Stimulated activated effector memory CD8-positive, alpha-beta T cell treated with anti-CD3 and anti-CD28 coated beads, Interleukin-12 subunit alpha, Interleukin-12 subunit beta, amount 100 ng/mL, for 72 hours (primary cell): ENCODE results near the gene ARSG.

Source experiments
- ATAC-seq: fragments of 150-1000 bp; cut with Tn5 transposase; 2 replicates; pipeline ENCODE4 v1.10.0; 2021
- DNase-seq, 2 donors: peaks; one replicate each; pipeline ENCODE4 v3.0.0; 2021 to 2022; ENCODE audit warnings: low spot score in 2 of 2
- H3K27ac Mint-ChIP-seq: one replicate; pipeline ENCODE4 v1.8.0; 2022; ENCODE audit warnings: mild to moderate bottlenecking, mixed read lengths
- H3K36me3 Mint-ChIP-seq: one replicate; pipeline ENCODE4 v1.8.0; 2022; ENCODE audit warnings: mild to moderate bottlenecking, mixed read lengths
- H3K4me1 Mint-ChIP-seq: one replicate; pipeline ENCODE4 v1.8.0; 2022; ENCODE audit warnings: mixed read lengths
- H3K4me3 Mint-ChIP-seq: one replicate; pipeline ENCODE4 v1.8.0; 2022; ENCODE audit warnings: mild to moderate bottlenecking, mixed read lengths
- H3K9me3 Mint-ChIP-seq: one replicate; pipeline ENCODE4 v1.8.0; 2022; ENCODE audit warnings: mixed read lengths

Gene ARSG

DNA sequence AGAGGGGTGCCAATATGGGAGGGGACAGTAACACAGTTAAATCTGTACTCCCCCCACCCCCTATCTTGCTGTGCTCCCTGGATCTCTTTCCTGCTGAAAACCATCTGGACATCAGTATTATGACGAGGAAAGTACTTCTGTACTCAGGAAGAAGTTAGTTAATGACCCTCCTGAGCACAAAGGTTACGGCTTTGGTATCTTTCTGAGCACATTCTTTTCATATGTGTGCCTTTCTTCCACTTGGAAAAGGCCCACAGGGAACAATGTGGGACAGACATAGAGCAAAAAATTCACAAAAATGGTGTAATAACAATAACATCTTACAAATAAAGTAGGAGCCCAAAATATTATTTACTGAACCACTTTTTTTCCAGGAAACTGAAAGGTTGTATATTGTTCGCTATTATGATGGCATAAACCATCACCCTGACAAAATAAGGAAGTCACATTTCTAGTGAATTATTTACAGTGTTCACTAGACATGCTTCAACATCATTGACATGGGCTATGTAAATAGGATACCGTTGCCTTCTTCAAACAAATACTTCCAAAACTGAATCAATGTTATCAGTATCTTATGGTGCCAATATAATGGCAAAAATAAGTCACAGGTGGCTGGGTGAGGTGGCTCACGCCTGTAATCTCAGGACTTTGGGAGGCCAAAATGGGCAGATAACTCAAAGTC lies 160.5 kb downstream of the ARSG start:
- Mint-ChIP-seq H3K36me3 (peaks cover 63% of the 10 kb centered on the region), H3K9me3 (no peaks in the 10 kb centered on the region), H3K4me1 (peaks cover 11% of the 10 kb centered on the region), H3K27ac (no peak overlapping the region), H3K4me3 (no peak overlapping the region)
- DNase-seq = no peak
- ATAC-seq = no peak

DNA sequence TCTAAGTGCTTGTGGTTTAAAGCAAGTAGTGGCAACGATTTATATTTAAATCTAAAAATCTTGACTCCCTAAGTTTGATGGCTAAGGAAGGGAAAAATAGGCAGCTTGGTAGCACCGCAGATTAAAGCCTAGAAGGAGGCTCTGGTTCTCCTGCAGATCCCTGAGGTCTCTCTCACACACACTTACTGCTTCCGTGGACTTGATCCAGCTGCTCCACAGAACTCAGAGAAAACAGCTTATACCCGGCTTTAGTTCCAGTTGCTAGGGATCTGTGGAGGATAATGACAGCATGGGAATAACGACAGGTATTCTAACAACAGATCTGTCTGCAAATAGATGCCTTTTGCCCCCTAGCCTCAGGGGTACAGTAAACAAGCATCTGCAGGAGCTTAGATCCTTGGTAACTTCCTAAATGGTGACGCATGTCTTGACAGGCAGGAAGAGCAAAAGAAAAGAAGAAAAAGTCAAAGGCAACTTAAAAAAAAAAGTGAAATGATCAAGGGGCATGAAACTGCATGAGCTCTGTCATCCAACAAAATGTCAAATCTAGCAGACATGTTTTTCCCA lies 161.5 kb downstream of the ARSG start:
- Mint-ChIP-seq H3K36me3 (peaks cover 54% of the 10 kb centered on the region), H3K4me3 (no peak overlapping the region), H3K27ac (no peak overlapping the region), H3K9me3 (no peaks in the 10 kb centered on the region), H3K4me1 (peaks cover 16% of the 10 kb centered on the region)
- ATAC-seq (no peak), DNase-seq (no peak)

DNA sequence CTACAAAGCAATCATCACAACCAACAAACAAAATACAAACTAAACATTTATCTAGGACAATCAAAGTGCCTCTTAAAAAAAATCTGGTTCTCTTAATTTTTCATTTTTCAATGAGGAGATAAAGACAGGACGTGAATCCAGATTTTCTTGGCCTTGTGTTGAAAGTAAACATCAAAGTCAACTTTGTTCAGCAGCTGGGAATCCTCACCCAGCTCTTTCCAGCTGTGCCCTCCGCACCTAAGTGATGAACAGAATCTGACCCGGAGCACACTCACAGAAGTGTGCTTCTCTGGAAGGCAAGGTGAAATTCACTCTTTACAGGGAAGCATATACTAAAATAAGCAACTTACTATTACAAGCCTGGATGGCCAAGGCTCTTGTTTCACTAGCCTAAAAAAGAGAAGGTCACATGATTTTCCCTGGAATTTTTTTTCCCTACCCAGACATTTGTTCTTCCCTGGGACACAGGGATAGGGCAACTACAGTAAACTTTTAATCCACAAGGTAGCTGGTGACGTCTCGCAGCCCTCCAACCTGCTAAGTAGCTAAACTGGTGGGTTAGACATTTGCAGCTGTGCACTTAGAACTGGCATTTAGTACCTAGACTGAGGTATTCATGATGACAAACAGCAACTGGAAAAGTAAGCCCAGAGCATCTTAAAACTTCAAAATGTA lies 162.8 kb downstream of the ARSG start:
- DNase-seq (no peak), ATAC-seq (no peak)
- peaks cover 27% of the 10 kb centered on the region for H3K4me1 Mint-ChIP-seq
- H3K4me3 Mint-ChIP-seq = no peak overlapping the region
- no peak overlapping the region for H3K27ac Mint-ChIP-seq
- peaks cover 41% of the 10 kb centered on the region for H3K36me3 Mint-ChIP-seq
- H3K9me3 Mint-ChIP-seq = no peaks in the 10 kb centered on the region

DNA sequence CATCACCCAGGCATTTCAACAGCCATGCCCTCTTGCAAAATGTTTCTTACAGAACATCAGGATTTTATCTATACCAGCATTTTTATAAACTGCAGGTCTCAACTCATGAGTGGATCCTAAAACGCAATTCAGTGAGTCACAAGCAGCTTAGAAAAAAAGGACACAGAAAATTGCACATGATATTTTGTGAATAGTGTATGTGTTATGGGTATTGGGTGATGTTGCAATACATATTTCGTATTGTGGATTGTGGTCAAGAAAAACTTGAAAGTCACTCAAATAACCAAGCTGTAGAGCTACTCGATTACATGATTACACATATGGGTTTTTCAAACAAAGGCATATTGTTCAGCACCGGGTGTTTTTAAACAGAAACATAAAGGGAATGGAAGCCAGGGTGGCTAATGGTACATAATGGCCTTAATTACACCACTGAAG lies 164.6 kb downstream of the ARSG start:
- ATAC-seq (no peak), DNase-seq (no peak)
- peak overlapping the region; percentile 67 for H3K27ac Mint-ChIP-seq
- no peaks in the 10 kb centered on the region for H3K9me3 Mint-ChIP-seq
- peaks cover 24% of the 10 kb centered on the region for H3K36me3 Mint-ChIP-seq
- H3K4me3 Mint-ChIP-seq = peak overlapping the region; percentile 90
- peaks cover 44% of the 10 kb centered on the region for H3K4me1 Mint-ChIP-seq

DNA sequence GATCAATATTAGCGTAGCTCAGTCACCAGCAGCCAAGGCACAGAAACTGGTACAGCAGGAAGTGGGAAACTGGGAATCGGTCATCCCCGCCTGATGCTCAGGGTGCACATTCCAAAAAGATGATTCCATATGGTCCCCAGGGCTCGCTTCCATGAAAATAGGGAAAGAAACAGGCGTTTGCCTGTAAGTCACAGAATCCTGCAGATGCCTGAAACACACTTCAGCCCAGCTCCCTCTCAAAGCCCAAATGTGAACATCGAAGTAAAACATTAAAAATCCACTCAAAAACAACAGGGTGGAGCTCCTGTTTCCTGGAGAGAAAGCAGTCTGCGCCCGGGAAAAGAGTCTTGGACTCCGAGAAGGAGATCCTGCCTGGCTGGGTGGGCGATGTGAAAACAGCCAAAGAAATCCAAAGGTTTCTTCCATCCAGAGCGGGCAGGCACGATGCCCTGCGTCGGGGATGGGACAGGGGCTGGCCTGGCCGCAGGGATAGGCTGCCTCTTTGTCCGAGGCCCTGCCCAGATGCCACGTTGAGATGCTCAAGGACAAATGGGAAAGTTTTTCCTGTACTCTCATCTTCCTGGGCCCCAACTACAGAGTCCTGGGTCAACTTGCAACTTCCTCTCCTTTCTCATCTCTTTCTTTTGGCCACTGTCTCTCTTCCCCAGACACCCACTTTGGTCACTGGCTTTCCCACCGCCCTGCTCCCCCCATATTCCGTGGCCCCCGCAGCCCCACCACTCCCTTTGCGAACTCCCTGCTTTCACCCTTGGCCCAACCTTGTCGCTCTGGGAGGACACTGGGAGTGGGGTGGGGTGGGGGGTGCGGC lies 165.3 kb downstream of the ARSG start:
- H3K36me3 Mint-ChIP-seq = peaks cover 20% of the 10 kb centered on the region
- DNase-seq (no peak), ATAC-seq (no peak)
- H3K9me3 Mint-ChIP-seq = no peaks in the 10 kb centered on the region
- peak overlapping the region; percentile 67 for H3K27ac Mint-ChIP-seq
- peak overlapping the region; percentile 90 for H3K4me3 Mint-ChIP-seq
- H3K4me1 Mint-ChIP-seq = peaks cover 50% of the 10 kb centered on the region

DNA sequence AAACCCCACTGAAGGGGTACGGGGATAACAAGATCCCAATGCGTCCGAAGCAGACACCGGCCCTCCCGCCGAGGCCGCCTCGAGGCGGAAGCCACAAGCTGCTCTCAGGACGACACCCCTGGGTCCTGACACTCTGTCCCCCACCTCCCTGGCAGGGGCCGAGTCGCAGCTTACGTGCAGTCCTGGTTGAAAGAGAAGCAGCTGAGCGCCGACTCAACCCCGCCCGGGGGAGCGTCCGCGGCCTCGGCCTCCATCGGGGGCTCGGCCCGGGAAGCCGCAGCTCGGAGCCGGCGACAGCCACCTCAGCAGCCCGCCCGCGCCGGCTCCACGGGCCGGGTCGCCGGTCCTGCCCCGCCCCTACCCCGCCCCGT lies 165.9 kb downstream of the ARSG start, which contains the start of gene WIPI1:
Gene WIPI1 (minus strand): TSS at position 329 of the 371 bp plus-strand sequence. CDS start 75 bp downstream, at position 254.
- Mint-ChIP-seq H3K27ac (peak within 1 kb of the TSS; percentile 67), H3K4me1 (peaks cover 56% of the 10 kb centered on the region), H3K9me3 (no peaks in the 10 kb centered on the region), H3K4me3 (peak within 1 kb of the TSS; percentile 90), H3K36me3 (peaks cover 14% of the 10 kb centered on the region)
- ATAC-seq (no peak), DNase-seq (peak; percentile 52 to 89)

DNA sequence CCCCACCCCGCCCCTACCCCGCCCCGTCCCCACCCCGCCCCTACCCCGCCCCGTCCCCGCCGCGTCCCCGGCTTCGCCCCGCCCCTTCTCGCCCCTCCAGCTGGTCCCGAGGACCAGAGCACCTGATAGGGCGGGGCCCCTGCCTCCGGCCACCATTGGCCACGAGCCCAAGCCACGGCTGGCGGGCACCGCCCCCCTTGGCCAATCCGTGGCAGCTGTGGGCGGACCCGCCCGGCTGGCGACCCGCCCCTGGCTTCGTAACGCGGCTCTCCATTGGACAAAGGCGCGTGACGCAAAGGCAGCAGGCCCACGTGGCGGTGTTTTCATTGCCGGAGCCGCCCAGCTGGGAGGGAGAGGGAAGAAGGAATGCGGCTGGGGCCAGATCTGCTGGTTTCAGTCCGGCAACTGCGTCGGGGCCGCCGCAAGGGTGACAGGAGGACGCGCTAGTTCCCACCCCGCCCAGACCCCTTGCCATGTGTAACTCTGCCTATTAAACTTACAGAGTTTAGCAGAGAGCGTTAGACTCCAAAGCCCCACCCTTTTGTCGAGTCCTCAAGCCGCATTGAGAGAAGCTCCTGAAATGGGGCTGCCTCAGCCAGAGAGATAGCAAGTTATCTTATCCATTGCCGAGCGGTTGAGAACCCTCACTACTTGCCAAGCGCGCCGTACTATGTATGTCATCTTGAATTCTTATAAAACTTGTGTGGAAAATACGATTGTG lies 166.4 kb downstream of the ARSG start:
- DNase-seq (peak; percentile 98 to 99), ATAC-seq (peak; percentile 88)
- Mint-ChIP-seq H3K4me3 (peak overlapping the region; percentile 90), H3K36me3 (peaks cover 9% of the 10 kb centered on the region), H3K9me3 (no peaks in the 10 kb centered on the region), H3K27ac (peak overlapping the region; percentile 67), H3K4me1 (peaks cover 61% of the 10 kb centered on the region)

DNA sequence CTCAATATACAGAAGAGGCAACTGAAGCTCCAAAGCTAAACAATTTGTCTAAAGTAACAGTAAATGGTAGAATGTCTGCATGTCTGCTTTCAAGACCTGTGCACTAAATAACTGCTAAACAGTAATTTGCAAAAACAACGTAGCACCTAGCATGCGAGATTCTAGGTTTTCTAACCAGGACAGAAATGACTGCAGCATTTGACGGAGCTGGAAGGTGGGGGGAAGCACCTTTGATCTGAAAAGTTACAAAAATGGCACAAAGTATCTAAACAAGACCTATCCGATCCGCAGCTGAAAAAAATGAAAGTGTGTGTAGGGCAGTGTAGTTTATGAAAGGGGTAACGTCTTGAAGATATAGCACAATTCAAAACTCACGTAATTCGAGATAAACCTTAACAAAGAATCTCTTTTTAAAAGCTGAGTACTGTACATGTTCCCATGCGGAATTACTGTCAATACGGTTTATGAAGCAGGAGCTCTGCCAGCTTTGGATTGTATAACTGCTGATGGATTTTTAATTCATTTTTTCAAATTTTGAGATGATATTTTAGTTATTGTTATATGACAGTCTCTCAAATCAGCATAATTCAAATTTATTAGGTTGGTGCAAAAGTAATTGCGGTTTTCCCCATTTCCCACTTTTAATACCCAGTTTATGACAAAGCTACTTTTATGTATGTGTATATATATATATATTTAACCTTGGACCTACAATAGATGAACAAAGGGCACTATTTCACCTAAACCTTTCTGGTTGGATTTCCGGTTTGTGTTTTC lies 167.2 kb downstream of the ARSG start:
- peaks cover 6% of the 10 kb centered on the region for H3K36me3 Mint-ChIP-seq
- H3K27ac Mint-ChIP-seq = peak overlapping the region; percentile 67
- H3K4me1 Mint-ChIP-seq = peaks cover 65% of the 10 kb centered on the region

DNA sequence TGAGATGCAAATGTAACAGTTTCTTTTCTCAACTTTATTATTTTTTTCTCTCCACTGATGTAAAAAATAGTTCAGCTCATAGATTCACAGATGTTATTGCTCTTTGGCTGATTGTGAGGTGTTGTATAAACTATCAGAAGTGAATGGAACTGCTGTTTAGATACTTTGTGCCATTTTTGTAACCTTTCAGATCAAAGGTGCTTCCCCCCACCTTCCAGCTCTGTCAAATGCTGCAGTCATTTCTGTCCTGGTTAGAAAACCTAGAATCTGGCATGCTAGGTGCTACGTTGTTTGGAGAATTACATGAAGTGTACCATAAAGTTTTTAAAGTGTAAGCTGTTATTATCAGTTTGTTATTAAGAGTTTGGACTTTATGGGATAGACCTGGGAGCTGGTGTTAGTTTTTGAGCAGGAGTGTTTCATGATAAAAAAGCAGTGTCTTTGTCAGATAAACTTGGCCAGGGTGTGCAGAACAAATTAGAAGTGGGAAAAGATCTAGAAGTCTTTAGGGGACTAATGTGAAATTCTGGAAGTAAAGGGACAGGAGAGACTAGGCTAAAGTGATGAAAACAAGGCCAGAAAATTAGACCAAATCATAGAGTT lies 167.8 kb downstream of the ARSG start:
- peak overlapping the region; percentile 90 for H3K4me3 Mint-ChIP-seq
- H3K4me1 Mint-ChIP-seq = peaks cover 65% of the 10 kb centered on the region
- H3K9me3 Mint-ChIP-seq = no peaks in the 10 kb centered on the region
- H3K36me3 Mint-ChIP-seq = peaks cover 6% of the 10 kb centered on the region
- ATAC-seq = no peak
- no peak for DNase-seq
- H3K27ac Mint-ChIP-seq = peak overlapping the region; percentile 67

More for the DNA sequence above, 167.2 kb downstream of the ARSG start:
- DNase-seq = peak in 1 of 2 donors; percentile 61
- no peaks in the 10 kb centered on the region for H3K9me3 Mint-ChIP-seq
- H3K4me3 Mint-ChIP-seq = peak overlapping the region; percentile 90
- peak; percentile 7 for ATAC-seq

DNA sequence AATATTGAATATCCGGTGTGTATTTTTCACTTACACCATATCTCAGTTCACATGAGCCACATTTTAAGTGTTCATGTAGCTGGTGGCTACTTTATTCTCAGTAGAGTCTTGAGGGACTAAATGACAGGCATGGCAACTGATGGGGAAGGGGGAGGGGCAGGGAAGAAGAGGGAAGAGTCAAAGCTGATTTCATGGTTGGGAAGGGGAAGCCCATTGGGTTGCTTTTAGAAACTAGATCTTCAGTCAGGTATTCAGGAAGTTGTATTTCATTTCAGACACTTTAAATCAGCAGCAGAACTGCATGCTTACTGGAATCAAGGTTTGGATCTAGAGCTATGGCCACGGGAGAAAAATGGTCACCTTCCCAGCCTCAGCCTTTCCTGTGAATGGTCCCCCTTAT lies 168.9 kb downstream of the ARSG start:
- DNase-seq = peak in 1 of 2 donors; percentile 65
- H3K4me1 Mint-ChIP-seq = peaks cover 65% of the 10 kb centered on the region
- peaks cover 3% of the 10 kb centered on the region for H3K36me3 Mint-ChIP-seq
- no peaks in the 10 kb centered on the region for H3K9me3 Mint-ChIP-seq
- peak overlapping the region; percentile 98 for H3K27ac Mint-ChIP-seq
- no peak for ATAC-seq
- peak overlapping the region; percentile 90 for H3K4me3 Mint-ChIP-seq

DNA sequence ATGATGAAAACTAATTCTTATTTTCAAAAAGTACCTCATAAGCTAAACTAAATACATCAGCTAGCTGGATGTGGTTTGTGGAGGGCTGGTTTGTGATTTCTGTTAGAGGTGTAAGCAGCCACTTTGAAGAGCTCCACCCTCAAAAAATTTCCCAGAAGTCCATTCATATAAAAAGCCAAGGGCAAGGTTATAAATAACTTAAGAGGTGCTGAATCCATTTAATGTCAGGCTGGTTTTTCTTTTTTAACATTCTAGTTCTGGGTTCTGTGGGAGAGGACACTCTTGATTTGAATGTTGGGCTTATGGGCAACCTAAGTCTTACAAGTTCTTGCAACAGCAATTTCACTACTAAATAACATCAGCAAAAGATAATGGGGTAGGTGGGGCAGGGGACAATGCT lies 169.4 kb downstream of the ARSG start:
- no peaks in the 10 kb centered on the region for H3K36me3 Mint-ChIP-seq
- H3K27ac Mint-ChIP-seq = peak overlapping the region; percentile 98
- peak overlapping the region; percentile 90 for H3K4me3 Mint-ChIP-seq
- no peaks in the 10 kb centered on the region for H3K9me3 Mint-ChIP-seq
- peak in 1 of 2 donors; percentile 62 for DNase-seq
- peak; percentile 36 for ATAC-seq
- H3K4me1 Mint-ChIP-seq = peaks cover 64% of the 10 kb centered on the region

DNA sequence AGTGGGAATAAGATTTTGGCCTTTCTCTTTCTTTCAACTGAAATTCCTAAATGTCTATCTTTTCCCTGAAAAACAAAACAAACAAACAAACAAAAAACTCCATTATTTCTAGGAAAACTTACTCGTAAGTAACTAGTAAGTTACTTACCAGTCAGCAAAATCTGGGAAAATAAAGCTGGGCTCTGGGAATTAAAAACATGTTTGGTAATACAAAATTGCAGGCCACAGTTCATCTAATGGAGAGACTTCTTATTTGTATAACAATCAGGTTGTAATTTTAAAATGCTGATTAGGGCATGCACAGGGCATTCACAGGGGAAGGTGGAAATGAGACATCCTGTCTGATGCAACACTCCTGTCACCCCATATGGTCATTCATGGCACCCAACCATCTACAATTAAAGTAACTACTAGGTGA lies 169.8 kb downstream of the ARSG start:
- no peaks in the 10 kb centered on the region for H3K9me3 Mint-ChIP-seq
- peak; percentile 29 for ATAC-seq
- H3K4me3 Mint-ChIP-seq = peak overlapping the region; percentile 90
- no peaks in the 10 kb centered on the region for H3K36me3 Mint-ChIP-seq
- H3K4me1 Mint-ChIP-seq = peaks cover 60% of the 10 kb centered on the region
- no peak for DNase-seq
- H3K27ac Mint-ChIP-seq = peak overlapping the region; percentile 98

DNA sequence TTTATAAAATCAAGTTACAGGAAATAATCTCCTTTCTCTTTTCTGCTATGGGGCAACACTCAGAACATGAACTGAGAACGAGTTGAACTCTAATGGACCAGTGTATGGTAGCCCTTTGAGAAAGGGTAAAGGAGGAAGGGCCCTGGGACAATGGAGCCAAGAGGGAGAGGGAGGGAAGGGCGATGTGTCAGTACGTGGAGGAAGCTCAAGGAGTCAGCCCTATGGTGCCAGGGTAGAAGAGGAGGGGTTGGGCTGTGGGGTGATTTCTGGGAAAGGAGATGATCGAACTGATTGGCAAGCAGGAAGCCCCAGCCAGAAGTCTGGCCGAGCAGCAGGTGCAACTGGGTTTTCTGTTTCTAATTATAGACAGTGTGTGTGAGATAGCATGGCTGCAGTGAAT lies 170.3 kb downstream of the ARSG start:
- H3K36me3 Mint-ChIP-seq = no peaks in the 10 kb centered on the region
- peak overlapping the region; percentile 90 for H3K4me3 Mint-ChIP-seq
- H3K27ac Mint-ChIP-seq = peak overlapping the region; percentile 98
- ATAC-seq = no peak
- H3K4me1 Mint-ChIP-seq = peaks cover 56% of the 10 kb centered on the region
- peak in 1 of 2 donors; percentile 86 for DNase-seq
- no peaks in the 10 kb centered on the region for H3K9me3 Mint-ChIP-seq
